ENCODE measurements around the gene HLA-DOB.
A peak's percentile ranks its signal among the peaks of the same experiment; 100 is the strongest.

Gene HLA-DOB

GRCh38 chr6:32816746-32817204 lies at the start of gene HLA-DOB:
TSS of gene HLA-DOB (minus strand) at chr6:32817002. CDS start at chr6:32816951, 51 bp downstream.
- no peak for DNase-seq (ENCODE audit: low read depth, low spot score)

DNA sequence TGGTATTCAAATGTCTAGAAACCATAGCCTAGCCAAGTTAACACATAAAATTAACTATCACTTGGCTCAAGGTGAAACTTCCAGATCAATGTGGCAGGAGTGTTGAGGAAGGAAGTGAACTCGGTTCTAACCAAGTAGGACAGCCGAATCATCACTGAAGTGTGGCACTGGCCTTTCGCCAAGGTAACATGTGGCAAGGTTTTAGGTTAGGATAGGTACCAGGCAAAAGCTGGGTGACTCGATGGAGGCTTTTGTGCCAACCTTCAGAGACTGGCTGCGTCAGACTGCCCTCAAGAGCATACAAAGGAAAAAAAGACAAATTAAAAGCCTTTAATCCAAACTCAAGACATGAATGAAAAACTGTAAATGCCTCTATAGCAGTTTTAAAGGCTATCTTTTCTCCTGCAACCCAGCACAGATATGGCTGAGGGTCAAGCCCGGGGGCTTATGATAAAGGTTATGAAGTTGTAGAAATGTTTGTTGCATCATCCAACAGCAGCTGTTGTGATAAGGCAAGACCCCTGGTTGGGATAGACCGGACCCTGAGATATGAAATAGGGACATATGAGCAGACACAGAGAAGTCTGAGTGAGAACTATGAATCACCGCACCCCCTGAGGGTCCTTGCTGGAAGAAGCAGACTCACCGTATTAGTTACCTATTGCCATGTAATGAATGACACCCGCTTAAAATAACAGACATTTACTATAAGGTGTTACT lies 49.1 kb upstream of the HLA-DOB start:
- DNase-seq (ENCODE audit: low read depth, low spot score): no peak

- DNase-seq (ENCODE audit: low read depth, low spot score): no peak
Observed at GRCh38 chr6:32862725-32863124, 45.9 kb upstream of the HLA-DOB start.

DNA sequence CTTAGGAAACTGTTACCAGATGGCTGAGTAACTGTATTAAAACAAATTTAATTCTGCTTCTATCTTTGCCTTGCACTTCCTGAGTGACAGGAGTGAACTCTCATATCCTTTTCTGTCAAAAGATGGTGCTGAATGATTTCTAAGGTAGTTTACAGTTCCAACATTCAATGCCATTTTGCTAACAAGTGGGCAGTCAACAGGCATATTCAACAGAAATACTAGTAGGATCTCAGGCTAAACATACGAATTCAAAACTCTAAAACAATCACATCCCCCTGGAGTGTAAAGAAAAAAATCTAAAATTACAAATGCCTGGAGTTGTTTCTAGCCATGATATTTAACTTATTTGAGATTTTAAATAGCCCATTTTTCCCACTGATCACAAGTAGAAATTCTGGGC lies 43.9 kb upstream of the HLA-DOB start:
- no peak for DNase-seq (ENCODE audit: low read depth, low spot score)

- DNase-seq (ENCODE audit: low read depth, low spot score): no peak
Observed at GRCh38 chr6:32858194-32858593, 41.4 kb upstream of the HLA-DOB start.

DNA sequence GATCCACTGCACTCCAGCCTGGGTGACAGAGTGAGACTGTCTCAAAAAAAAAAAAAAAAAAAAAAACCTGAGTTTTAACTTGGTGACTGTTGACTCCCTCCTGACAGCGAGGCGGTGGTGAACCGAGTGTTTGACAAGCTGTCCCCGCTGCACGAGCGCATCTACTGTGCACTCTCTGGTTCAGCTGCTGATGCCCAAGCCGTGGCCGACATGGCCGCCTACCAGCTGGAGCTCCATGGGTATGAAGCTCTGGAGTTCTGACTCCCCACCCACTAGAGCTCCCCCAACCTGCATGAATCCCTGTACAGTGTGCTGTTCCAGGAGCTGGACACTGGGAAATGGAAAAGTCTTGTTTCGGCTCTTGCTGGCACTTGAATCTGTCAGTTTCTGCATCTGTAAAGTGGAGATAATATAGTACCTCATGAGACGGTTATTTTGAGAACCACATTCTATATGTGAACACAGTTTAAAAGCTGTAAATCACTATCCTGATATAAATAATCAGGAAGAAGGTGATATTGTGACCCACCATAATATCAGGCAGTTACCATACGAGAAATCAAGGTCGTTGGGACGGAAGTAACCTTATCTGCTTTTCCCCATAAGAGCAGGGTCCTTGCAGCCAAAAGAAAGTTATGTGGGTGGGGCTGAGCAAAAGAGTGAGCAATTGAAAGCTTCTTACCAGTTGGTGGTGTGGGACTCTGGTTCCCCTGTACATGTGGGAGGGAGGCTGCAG lies 40.5 kb upstream of the HLA-DOB start:
- DNase-seq (ENCODE audit: low read depth, low spot score): no peak

DNA sequence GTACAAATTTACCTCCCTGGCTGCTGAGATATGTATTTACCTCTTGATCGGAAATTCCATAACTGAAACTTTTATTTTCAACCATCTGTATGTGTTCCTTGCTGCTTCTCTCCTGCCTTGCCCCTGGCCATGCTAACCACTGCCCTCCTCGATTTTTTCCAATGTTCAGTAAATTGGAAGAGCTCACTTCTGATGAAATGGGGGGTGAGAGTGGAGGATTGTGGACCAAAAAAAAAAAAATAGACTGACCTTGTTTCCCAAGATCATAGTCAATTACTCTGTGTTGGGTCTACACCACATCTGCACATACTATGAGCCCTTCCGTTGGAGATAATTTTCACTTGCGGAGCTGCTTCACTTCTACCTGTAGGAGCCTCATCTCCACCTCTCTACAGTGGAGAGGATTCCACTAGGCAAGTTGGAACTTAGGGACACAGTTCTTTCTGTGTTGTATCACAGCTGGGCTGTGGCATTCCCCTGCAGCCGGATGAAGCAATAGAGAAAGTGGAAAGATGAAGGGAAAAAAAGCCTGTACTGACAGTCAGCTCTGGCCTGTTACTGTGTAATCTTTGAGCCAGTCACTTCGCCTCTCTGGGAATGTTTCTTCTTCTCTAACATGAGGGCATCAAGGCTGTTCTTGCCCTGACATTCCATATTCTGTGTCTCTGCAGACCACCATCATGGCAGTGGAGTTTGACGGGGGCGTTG lies 38.8 kb upstream of the HLA-DOB start:
- no peak for DNase-seq (ENCODE audit: low read depth, low spot score)

DNA sequence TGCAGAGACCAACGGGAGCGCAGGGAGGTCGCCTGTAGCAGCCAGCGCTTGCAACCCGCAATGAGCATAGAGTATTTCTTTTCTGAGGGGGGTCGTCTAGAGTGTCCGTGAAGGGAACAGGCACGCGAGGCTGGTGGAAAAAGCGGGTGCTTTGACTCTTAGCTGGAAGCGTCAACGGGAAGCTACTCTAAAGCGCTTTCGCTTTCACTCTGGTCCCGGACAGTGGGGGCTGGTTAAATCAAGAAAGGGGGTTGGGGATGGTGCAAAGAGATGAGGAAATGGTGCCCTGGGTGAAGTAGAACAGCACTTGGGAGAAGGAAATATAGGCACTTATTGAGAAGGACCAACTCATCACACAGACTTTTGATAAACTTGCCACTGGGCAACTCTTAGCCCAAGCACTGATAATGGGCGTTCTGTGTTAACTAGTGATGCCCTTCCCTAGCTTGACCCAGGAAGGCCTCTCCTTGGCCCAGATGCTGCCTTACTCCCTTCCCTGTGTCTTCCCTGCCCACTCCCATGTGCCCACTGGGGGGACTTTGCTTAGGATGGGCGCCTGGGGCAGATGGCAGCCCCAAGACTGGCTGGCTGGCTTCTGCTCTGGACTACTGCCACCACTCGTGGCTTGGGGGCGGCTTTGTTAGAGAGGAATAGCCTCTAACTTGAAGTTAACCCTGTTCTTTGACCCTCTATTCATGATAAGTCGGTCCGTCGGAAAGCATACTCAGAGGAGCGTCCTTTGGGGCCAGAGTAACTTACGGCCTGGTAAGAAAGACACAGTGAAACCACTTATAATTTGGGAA lies 37.8 kb upstream of the HLA-DOB start:
- no peak for DNase-seq (ENCODE audit: low read depth, low spot score)

DNA sequence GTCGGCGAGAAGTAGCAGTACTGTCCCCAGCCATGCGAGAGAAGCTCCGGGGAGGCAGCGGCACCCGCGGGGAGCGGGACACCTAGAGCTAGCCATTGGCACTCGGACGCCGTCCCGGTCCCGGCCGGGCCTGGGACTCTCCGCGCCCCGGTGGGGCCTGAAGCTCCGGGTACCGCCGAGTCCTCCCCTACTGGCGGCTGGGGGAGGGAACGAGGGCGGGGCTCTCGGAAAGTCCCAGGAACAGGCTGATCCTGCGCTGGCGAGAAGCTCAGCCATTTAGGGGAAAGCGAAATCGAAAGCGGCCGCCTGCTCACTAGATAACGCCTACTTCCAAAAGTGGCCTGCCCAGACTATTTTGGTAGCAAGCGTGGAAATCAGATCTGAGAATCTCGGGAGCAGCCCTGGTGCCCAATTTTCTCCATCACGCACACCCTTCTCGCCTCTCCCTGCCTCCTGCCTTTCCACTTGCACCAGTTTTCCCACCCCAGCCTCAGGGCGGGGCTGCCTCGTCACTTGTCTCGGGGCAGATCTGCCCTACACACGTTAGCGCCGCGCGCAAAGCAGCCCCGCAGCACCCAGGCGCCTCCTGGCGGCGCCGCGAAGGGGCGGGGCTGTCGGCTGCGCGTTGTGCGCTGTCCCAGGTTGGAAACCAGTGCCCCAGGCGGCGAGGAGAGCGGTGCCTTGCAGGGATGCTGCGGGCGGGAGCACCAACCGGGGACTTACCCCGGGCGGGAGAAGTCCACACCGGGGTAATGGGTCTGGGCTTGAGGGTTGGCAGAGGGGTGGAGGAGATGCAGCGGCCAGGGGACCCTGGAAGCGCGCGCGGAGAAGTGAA lies 37.0 kb upstream of the HLA-DOB start, which contains the start of the genes PSMB9 and TAP1:
PSMB9 (plus strand) TSS at position 652 of the 835 bp plus-strand sequence; CDS start at position 690, 38 bp downstream.
TAP1 (minus strand) TSS at position 164 of the 835 bp plus-strand sequence; CDS start at position 96, 68 bp downstream.
- peak; percentile 87 for DNase-seq (ENCODE audit: low read depth, low spot score)

- DNase-seq (ENCODE audit: low read depth, low spot score): no peak
Observed at GRCh38 chr6:32852844-32853540, 36.2 kb upstream of the HLA-DOB start.

GRCh38 chr6:32852018-32852843 lies 35.4 kb upstream of the HLA-DOB start:
- no peak for DNase-seq (ENCODE audit: low read depth, low spot score)

DNA sequence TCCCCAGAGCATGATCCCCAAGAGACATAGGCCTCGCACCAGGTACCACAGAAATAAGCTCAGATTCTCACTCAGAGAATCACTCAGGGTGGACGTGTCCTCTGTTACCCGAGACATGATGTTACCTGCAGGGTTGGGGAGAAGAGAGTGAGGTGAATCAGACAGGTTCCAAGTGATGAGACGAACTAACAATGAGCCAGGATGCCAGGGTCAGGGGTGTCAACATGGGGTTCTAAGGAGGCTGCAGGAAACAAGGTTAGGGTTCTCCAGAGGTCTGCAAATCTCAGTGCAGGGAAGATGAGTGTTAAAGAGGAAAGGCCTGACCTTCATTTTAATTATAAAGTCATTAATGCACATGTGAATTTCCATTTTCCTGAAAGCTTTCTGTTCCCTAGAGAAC lies 34.2 kb upstream of the HLA-DOB start:
- no peak for DNase-seq (ENCODE audit: low read depth, low spot score)

DNA sequence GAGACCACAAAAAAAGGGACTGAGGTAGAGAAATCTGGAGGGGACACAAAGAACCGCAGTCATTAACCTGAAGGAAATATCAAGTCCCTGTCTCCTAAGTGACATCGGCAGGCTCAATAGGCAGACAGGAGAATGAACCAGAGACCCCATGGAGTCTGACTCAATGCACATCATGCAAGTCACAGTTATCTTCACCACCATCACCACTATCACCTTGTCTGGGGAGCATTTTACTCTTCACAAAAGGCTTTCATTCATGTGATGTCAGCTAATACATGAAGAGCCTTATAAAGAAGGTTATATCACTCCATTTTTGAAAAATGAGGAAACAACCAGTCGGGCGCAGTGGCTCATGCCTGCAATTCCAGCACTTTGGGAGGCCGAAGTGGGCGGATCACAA lies 32.3 kb upstream of the HLA-DOB start:
- DNase-seq (ENCODE audit: low read depth, low spot score): no peak

GRCh38 chr6:32847795-32848194 lies 31.0 kb upstream of the HLA-DOB start:
- no peak for DNase-seq (ENCODE audit: low read depth, low spot score)

- DNase-seq (ENCODE audit: low read depth, low spot score): no peak
Observed at GRCh38 chr6:32847004-32847403, 30.2 kb upstream of the HLA-DOB start.

DNA sequence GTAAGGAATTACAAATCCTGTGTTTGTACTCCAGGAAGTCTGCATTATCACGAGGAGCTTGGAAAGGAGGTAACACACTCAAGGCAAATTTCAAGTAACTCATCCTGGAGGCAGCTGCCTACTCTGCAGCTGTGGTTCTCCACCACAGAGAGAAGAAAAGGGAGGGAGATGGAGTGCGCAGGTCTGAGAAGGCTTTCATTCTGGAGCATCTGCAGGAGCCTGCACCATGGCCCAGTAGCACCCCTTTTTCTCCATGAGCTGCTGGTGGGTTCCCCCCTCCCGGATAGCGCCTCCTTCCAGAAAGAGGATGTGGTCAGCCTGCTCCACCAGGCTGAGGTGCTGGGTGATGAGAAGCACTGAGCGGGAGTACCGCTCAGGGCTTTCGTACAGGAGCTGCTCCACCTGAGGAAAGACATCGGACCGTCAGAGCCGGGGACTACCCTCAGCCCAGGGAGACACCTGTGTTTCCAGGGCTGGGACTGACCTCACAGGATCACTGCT lies 28.6 kb upstream of the HLA-DOB start:
- no peak for DNase-seq (ENCODE audit: low read depth, low spot score)

DNA sequence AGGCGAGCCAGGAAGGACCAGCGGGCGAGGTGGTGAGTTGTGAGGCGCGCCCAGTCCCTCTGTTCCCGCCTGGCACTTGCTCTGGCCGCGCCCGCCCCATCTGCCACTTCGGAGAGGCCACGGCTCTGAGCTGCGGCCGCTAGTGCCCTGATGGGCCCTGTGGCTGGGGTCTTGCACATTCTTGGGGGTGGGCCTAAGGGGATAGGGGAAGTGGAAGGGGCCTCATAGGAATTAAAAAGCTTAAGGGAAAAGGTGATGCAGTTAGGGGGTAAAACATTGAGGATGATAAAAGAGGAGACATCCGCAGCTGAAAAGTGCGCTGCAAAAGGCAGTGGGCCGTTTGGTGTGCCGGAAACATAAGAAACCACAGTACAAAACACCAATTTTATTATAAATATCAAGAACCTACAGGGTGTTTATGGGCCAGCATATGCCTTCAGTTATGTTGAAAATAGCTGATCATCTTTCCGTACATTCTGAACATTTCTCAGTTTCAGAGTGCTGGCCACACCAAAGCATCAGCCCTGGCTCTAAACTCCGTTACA lies 28.1 kb upstream of the HLA-DOB start:
- DNase-seq (ENCODE audit: low read depth, low spot score): no peak
